Lower lobe of right lung (tissue), 2 donors: ENCODE data around the gene CDC42. TPM values are rescaled to one million over a fixed set of nuclear protein-coding genes. Genes with fewer than 3 reads are reported as not detected.

ENCODE experiments used
- ATAC-seq, 2 donors: fragments of 200-7000 bp; cut with Tn5 transposase; one replicate each; pipeline ENCODE4 v1.9.1; 2020 to 2022; ENCODE audit warnings: mild to moderate bottlenecking in 2 of 2, moderate library complexity in 2 of 2
- DNase-seq: peaks from one replicate; pipeline ENCODE4 v3.0.0-alpha.2; 2020
- H3K27ac ChIP-seq: fragments of 200-600 bp; one replicate; pipeline ENCODE4 v1.8.0; 2022
- H3K27me3 ChIP-seq: fragments of 200-600 bp; one replicate; pipeline ENCODE4 v1.8.0; 2022; ENCODE audit warnings: low read depth
- H3K36me3 ChIP-seq: fragments of 200-600 bp; one replicate; pipeline ENCODE4 v1.8.0; 2022; ENCODE audit warnings: mild to moderate bottlenecking
- H3K4me1 ChIP-seq: fragments of 200-600 bp; one replicate; pipeline ENCODE4 v1.8.0; 2022
- H3K4me3 ChIP-seq: fragments of 200-600 bp; one replicate; pipeline ENCODE4 v1.8.0; 2022; ENCODE audit warnings: mild to moderate bottlenecking
- H3K9me3 ChIP-seq: fragments of 200-600 bp; one replicate; pipeline ENCODE4 v1.8.0; 2022
- CTCF ChIP-seq: fragments of 200-600 bp; IDR thresholded peaks from one replicate; pipeline ENCODE4 v1.8.0; 2022; ENCODE audit warnings: antibody characterized with exemption, mild to moderate bottlenecking
- intact Hi-C: fragments of 100-400 bp; cut with DNase I; formaldehyde crosslinking; loops from one replicate; pipeline ENCODE4 v1.11.0; 2022
- total RNA-seq: library from RNA; stranded (reverse); fragmentation: NEBNext Ultra II Directional; extraction: Animal tissue kit (Norgen Biotek cat#: 25700); gene quantifications from one replicate; pipeline ENCODE4 v1.2.1, GENCODE V29; 2021
- donor health status: DM: no; HTN: yes; CAD: no; lungs with severe emphysema.

The CDC42 gene
- total RNA-seq, 1 donor from 2014 or later: 255 TPM

- Histone ChIP-seq H3K4me3 (no peak overlapping the region), H3K9me3 (no peaks in the 10 kb centered on the region), H3K27me3 (no peaks in the 10 kb centered on the region), H3K27ac (no peak overlapping the region), H3K36me3 (peaks cover 19% of the 10 kb centered on the region), H3K4me1 (peaks cover 26% of the 10 kb centered on the region)
- DNase-seq (no peak), ATAC-seq (no peak)
- intact Hi-C loops: no loop called here
- TF ChIP-seq CTCF: no peak
Observed at GRCh38 chr1:22117851-22118250, 65.3 kb downstream of the CDC42 start.

- Histone ChIP-seq H3K4me3 (no peak overlapping the region), H3K27ac (no peak overlapping the region), H3K4me1 (peaks cover 25% of the 10 kb centered on the region), H3K27me3 (no peaks in the 10 kb centered on the region), H3K36me3 (peaks cover 15% of the 10 kb centered on the region), H3K9me3 (no peaks in the 10 kb centered on the region)
- no peak for ATAC-seq
- no peak for DNase-seq
- TF ChIP-seq CTCF: no peak
- intact Hi-C loops: no loop called here
Observed at GRCh38 chr1:22118291-22118992, 65.9 kb downstream of the CDC42 start.

GRCh38 chr1:22119626-22120468 lies 67.3 kb downstream of the CDC42 start:
- no peaks in the 10 kb centered on the region for H3K27me3 ChIP-seq
- ATAC-seq: no peak
- H3K4me3 ChIP-seq: no peak overlapping the region
- H3K4me1 ChIP-seq: peaks cover 13% of the 10 kb centered on the region
- peaks cover 15% of the 10 kb centered on the region for H3K36me3 ChIP-seq
- no peak overlapping the region for H3K27ac ChIP-seq
- intact Hi-C loops: no loop called here
- TF ChIP-seq CTCF: no peak
- no peaks in the 10 kb centered on the region for H3K9me3 ChIP-seq
- no peak for DNase-seq

- DNase-seq (no peak), ATAC-seq (no peak)
- H3K27me3 ChIP-seq: no peaks in the 10 kb centered on the region
- peaks cover 7% of the 10 kb centered on the region for H3K4me1 ChIP-seq
- no peak for TF ChIP-seq CTCF
- H3K27ac ChIP-seq: no peak overlapping the region
- intact Hi-C loops: no loop called here
- H3K4me3 ChIP-seq: no peak overlapping the region
- peaks cover 9% of the 10 kb centered on the region for H3K36me3 ChIP-seq
- no peaks in the 10 kb centered on the region for H3K9me3 ChIP-seq
Observed at GRCh38 chr1:22120469-22120790, 67.9 kb downstream of the CDC42 start.

- no peak for TF ChIP-seq CTCF
- peaks cover 9% of the 10 kb centered on the region for H3K36me3 ChIP-seq
- no peak overlapping the region for H3K4me3 ChIP-seq
- no peak for ATAC-seq
- no peak overlapping the region for H3K27ac ChIP-seq
- intact Hi-C loops: no loop called here
- no peak for DNase-seq
- H3K9me3 ChIP-seq: no peaks in the 10 kb centered on the region
- H3K27me3 ChIP-seq: no peaks in the 10 kb centered on the region
- H3K4me1 ChIP-seq: peaks cover 6% of the 10 kb centered on the region
Observed at GRCh38 chr1:22121421-22121911, 69.0 kb downstream of the CDC42 start.
